ENCODE measurements around the gene MMP24. TPM values are rescaled to one million over a fixed set of nuclear protein-coding genes. Genes with fewer than 3 reads are reported as not detected.
A peak's percentile ranks its signal among the peaks of the same experiment; 100 is the strongest.

The MMP24 gene
- total RNA-seq, 1 experiment from 2014 or later: 13.0 TPM

DNA sequence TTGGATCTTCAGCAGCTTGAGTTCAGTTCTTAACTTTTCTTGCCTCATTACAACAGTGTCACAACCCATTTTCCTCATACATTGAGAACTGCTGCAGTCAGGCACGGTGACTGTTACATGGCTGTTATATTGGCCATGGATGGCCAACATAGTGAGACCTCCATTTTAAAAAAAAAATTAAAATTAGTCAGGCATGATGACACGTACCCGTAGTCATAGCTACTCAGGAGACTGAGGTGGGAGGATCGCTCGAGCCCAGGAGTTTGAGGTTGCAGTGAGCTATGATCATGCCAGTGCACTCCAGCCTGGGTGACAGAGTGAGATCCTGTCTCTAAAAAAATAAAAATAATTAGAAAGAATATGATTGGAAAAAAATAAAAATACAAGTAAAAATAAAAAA, 9.9 kb upstream of the MMP24 start:
- intact Hi-C loops (cut with micrococcal nuclease; ENCODE audit: unreplicated experiment): no loop called here
- BruUV-seq (replicated peaks): no TSS peak
- no peaks in the 10 kb centered on the region for H3K27me3 Mint-ChIP-seq (ENCODE audit: insufficient read depth, unreplicated experiment)
- peak overlapping the region; percentile 83 for H3K27ac Mint-ChIP-seq (ENCODE audit: unreplicated experiment)
- H3K36me3 Mint-ChIP-seq (ENCODE audit: insufficient read depth, unreplicated experiment): peaks cover 7% of the 10 kb centered on the region
- no peak overlapping the region for H3K4me3 Mint-ChIP-seq (ENCODE audit: unreplicated experiment)
- no peak overlapping the region for H3K4me3 ChIP-seq (ENCODE audit: low read depth, low read length)
- H3K36me3 ChIP-seq (ENCODE audit: control insufficient read depth, insufficient read depth, low read length): no peaks in the 10 kb centered on the region
- CTCF ChIA-PET: interaction anchor here (3.5 to 5.0 kb wide), 2 partner anchors 70 to 72 kb away, joined by 9 to 34 read pairs; partner anchors contain the start of gene EDEM2
- H3K4me1 Mint-ChIP-seq (ENCODE audit: low read depth, unreplicated experiment): peaks cover 27% of the 10 kb centered on the region
- no peaks in the 10 kb centered on the region for H3K9me3 ChIP-seq
- POLR2A ChIA-PET: interaction anchor here (0.6 to 1.5 kb wide), 2 partner anchors 47 to 443 kb away, joined by 5 to 16 read pairs; no protein-coding TSS in a partner anchor
- DNase-seq: no peak
- H3K27me3 ChIP-seq (replicated peaks; ENCODE audit: control insufficient read depth, insufficient read depth, low read length): no peaks in the 10 kb centered on the region
- peaks cover 10% of the 10 kb centered on the region for H3K9me3 Mint-ChIP-seq (ENCODE audit: unreplicated experiment)
- H3K4me1 ChIP-seq: peaks cover 33% of the 10 kb centered on the region
- TF ChIP-seq, protein P1, sequence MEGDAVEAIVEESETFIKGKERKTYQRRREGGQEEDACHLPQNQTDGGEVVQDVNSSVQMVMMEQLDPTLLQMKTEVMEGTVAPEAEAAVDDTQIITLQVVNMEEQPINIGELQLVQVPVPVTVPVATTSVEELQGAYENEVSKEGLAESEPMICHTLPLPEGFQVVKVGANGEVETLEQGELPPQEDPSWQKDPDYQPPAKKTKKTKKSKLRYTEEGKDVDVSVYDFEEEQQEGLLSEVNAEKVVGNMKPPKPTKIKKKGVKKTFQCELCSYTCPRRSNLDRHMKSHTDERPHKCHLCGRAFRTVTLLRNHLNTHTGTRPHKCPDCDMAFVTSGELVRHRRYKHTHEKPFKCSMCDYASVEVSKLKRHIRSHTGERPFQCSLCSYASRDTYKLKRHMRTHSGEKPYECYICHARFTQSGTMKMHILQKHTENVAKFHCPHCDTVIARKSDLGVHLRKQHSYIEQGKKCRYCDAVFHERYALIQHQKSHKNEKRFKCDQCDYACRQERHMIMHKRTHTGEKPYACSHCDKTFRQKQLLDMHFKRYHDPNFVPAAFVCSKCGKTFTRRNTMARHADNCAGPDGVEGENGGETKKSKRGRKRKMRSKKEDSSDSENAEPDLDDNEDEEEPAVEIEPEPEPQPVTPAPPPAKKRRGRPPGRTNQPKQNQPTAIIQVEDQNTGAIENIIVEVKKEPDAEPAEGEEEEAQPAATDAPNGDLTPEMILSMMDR (IDR thresholded peaks at IDR 0.05; ENCODE audit: insufficient read depth in 1 of 2, low read depth in 1 of 2, low read length in 1 of 2, severe bottlenecking in 1 of 2, unreplicated experiment in 1 of 2): no peak

DNA sequence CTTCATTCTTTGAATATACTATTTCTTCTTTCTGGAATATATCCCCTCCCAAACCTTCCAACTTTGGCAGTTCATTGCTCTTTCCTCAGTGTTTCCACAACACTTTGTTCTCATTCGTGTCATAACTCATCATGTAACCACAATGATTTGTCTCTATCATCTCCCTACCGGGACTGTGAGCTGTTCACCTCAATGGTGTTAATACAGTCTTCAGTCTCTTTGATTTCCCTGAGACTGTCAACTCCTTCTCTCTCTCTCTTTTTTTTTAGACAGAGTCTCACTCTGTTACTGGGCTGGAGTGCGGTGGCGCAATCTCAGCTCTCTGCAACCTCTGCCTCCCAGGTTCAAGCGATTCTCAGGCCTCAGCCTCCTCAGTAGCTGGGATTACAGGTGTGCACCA, 2.5 kb upstream of the MMP24 start:
- TF ChIP-seq, protein P1 (IDR thresholded peaks at IDR 0.05; ENCODE audit: insufficient read depth in 1 of 2, low read depth in 1 of 2, low read length in 1 of 2, severe bottlenecking in 1 of 2, unreplicated experiment in 1 of 2): no peak
- intact Hi-C loops (cut with micrococcal nuclease; ENCODE audit: unreplicated experiment): no loop called here
- Histone ChIP-seq H3K27me3 (replicated peaks; ENCODE audit: control insufficient read depth, insufficient read depth, low read length) (peaks cover 4% of the 10 kb centered on the region; the same call in 1 of the 2 replicates), H3K4me1 (peaks cover 12% of the 10 kb centered on the region), H3K36me3 (ENCODE audit: control insufficient read depth, insufficient read depth, low read length) (no peaks in the 10 kb centered on the region), H3K4me3 (ENCODE audit: low read depth, low read length) (no peak overlapping the region), H3K9me3 (no peaks in the 10 kb centered on the region)
- Mint-ChIP-seq H3K9me3 (ENCODE audit: unreplicated experiment) (peaks cover 14% of the 10 kb centered on the region), H3K36me3 (ENCODE audit: insufficient read depth, unreplicated experiment) (no peaks in the 10 kb centered on the region), H3K4me1 (ENCODE audit: low read depth, unreplicated experiment) (no peaks in the 10 kb centered on the region), H3K4me3 (ENCODE audit: unreplicated experiment) (no peak overlapping the region), H3K27me3 (ENCODE audit: insufficient read depth, unreplicated experiment) (peaks cover 15% of the 10 kb centered on the region), H3K27ac (ENCODE audit: unreplicated experiment) (no peak overlapping the region)
- no peak for DNase-seq
- POLR2A ChIA-PET: interaction anchor here (0.6 kb wide), 1 partner anchor 586 kb away, joined by 5 read pairs; no protein-coding TSS in a partner anchor
- CTCF ChIA-PET: no interaction called here
- BruUV-seq (replicated peaks): no TSS peak

DNA sequence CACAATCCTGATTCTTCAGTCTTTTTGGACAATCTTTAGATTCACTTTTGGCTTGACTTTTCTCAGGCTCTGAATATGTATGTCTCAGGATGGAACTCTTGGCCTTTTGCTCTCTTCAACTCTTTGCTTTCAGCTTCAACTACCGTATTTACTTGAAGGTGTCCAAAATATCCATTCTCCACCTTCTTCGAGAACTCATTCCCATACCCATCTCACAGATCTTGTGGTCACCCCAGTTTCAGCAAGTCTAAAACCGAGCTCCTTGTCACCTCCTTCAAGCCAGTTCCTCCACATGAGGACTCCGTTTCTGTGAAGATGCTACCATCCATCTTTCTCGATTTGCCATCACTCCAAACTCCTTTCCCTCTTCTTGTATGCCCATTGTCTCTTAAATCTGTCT, 2.0 kb upstream of the MMP24 start:
- peaks cover 15% of the 10 kb centered on the region for H3K27me3 Mint-ChIP-seq (ENCODE audit: insufficient read depth, unreplicated experiment)
- no peaks in the 10 kb centered on the region for H3K36me3 Mint-ChIP-seq (ENCODE audit: insufficient read depth, unreplicated experiment)
- Histone ChIP-seq H3K4me1 (peaks cover 12% of the 10 kb centered on the region), H3K27me3 (replicated peaks; ENCODE audit: control insufficient read depth, insufficient read depth, low read length) (peaks cover 4% of the 10 kb centered on the region; the same call in 1 of the 2 replicates), H3K9me3 (no peaks in the 10 kb centered on the region), H3K4me3 (ENCODE audit: low read depth, low read length) (no peak overlapping the region), H3K36me3 (ENCODE audit: control insufficient read depth, insufficient read depth, low read length) (no peaks in the 10 kb centered on the region)
- H3K27ac Mint-ChIP-seq (ENCODE audit: unreplicated experiment): no peak overlapping the region
- BruUV-seq (replicated peaks): no TSS peak
- peaks cover 8% of the 10 kb centered on the region for H3K9me3 Mint-ChIP-seq (ENCODE audit: unreplicated experiment)
- CTCF ChIA-PET: interaction anchor here (0.6 to 4.4 kb wide), 2 partner anchors 80 to 128 kb away, joined by 4 to 27 read pairs; no protein-coding TSS in a partner anchor
- POLR2A ChIA-PET: interaction anchor here (0.6 kb wide), 1 partner anchor 585 kb away, joined by 5 read pairs; no protein-coding TSS in a partner anchor
- no peaks in the 10 kb centered on the region for H3K4me1 Mint-ChIP-seq (ENCODE audit: low read depth, unreplicated experiment)
- no peak for DNase-seq
- H3K4me3 Mint-ChIP-seq (ENCODE audit: unreplicated experiment): no peak overlapping the region
- TF ChIP-seq, protein P1 (IDR thresholded peaks at IDR 0.05; ENCODE audit: insufficient read depth in 1 of 2, low read depth in 1 of 2, low read length in 1 of 2, severe bottlenecking in 1 of 2, unreplicated experiment in 1 of 2): no peak
- intact Hi-C loops (cut with micrococcal nuclease; ENCODE audit: unreplicated experiment): no loop called here

Data from Caco-2 (cell line).